Brain microvascular endothelial cell (primary cell): ENCODE measurements around the gene NADSYN1.
"Not testable (repeated sequence)": the region's sequence is repeated elsewhere in the genome, so short reads cannot be mapped to it uniquely, and the experiment has no call there.

Experiments
- DNase-seq: peaks from one replicate; pipeline ENCODE4 v3.0.0-alpha.2; 2020
- H3K27ac ChIP-seq: fragments of 250-450 bp; sonication (Bioruptor Pico); 2 replicates; pipeline ENCODE4 v1.5.1; 2020; ENCODE audit warnings: mild to moderate bottlenecking, moderate library complexity
- H3K27me3 ChIP-seq: fragments of 250-450 bp; sonication (Bioruptor Pico); replicated peaks from 2 replicates; pipeline ENCODE4 v1.5.1; 2020; ENCODE audit warnings: mild to moderate bottlenecking
- H3K36me3 ChIP-seq: fragments of 250-450 bp; sonication (Bioruptor Pico); replicated peaks from 2 replicates; pipeline ENCODE4 v1.5.1; 2020; ENCODE audit warnings: mild to moderate bottlenecking
- H3K4me3 ChIP-seq: 2 replicates; pipeline ENCODE4 v1.5.1; 2011; ENCODE audit warnings: low read depth, mild to moderate bottlenecking, control low read depth, low read length, moderate library complexity
- in situ Hi-C: cut with HindIII; loops from 2 replicates; pipeline ENCODE4 v1.10.0; 2017; ENCODE audit warnings: low sequenced_read_pairs, low pct_ligation_motif_present
- TF ChIP-seq, protein P1 (sequence below): IDR thresholded peaks from 2 replicates; pipeline ENCODE4 v1.5.1; 2011; ENCODE audit warnings: low read depth, mild to moderate bottlenecking, moderate library complexity, low read length, control low read depth, inconsistent platforms; ENCODE audit errors: missing control alignments

NADSYN1 gene

DNA sequence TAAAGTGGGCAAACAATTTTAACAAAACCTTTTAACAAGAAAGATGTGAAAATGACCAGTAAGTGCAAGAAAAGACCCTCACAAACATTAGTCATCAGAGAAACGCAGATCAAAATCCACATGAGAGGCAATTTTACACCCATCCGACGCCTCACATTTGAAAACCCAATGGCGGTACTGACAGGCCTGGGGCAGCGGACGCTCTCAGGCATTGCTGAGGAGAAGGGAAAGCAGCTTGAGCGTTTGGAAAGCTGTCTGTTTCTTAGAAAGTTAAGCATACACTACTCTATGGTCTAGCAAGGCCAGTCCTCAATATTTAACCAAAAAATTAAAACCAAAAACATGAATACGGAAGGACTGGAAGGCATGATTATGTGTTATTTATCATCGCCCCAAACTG lies 82.8 kb downstream of the NADSYN1 start:
- no peak for DNase-seq
- in situ Hi-C loops: no loop called here
- no peaks in the 10 kb centered on the region for H3K27me3 ChIP-seq
- H3K36me3 ChIP-seq: no peaks in the 10 kb centered on the region
- TF ChIP-seq, protein P1, sequence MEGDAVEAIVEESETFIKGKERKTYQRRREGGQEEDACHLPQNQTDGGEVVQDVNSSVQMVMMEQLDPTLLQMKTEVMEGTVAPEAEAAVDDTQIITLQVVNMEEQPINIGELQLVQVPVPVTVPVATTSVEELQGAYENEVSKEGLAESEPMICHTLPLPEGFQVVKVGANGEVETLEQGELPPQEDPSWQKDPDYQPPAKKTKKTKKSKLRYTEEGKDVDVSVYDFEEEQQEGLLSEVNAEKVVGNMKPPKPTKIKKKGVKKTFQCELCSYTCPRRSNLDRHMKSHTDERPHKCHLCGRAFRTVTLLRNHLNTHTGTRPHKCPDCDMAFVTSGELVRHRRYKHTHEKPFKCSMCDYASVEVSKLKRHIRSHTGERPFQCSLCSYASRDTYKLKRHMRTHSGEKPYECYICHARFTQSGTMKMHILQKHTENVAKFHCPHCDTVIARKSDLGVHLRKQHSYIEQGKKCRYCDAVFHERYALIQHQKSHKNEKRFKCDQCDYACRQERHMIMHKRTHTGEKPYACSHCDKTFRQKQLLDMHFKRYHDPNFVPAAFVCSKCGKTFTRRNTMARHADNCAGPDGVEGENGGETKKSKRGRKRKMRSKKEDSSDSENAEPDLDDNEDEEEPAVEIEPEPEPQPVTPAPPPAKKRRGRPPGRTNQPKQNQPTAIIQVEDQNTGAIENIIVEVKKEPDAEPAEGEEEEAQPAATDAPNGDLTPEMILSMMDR: no peak
- no peak overlapping the region for H3K27ac ChIP-seq
- no peak overlapping the region for H3K4me3 ChIP-seq

DNA sequence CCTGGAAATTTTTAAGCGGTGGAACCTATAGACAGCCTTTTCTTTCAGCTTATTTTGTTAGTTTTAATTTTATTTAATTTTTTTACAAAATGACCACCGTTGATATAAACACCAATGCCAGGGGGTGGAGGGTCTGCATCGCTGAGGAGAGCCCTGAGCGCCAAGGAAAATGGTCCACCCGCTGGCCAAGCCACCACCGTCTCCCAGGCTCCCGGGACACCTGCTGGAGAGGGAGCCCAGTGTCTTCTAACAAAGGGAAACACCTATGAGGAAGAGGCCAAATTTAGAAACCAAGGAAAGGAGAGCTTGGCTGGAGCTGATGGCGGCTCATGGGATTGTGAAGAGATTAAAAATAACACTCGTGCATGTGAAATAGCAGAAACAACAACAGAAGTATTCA lies 84.5 kb downstream of the NADSYN1 start:
- Histone ChIP-seq H3K4me3 (no peak overlapping the region), H3K36me3 (no peaks in the 10 kb centered on the region), H3K27me3 (no peaks in the 10 kb centered on the region), H3K27ac (no peak overlapping the region)
- DNase-seq: no peak
- TF ChIP-seq, protein P1: no peak
- in situ Hi-C loops: no loop called here

GRCh38 chr11:71537977-71538665 lies 85.1 kb downstream of the NADSYN1 start, which contains the start of gene KRTAP5-8:
Gene KRTAP5-8 (plus strand): TSS chr11:71538025. CDS start chr11:71538056, 31 bp downstream.
- in situ Hi-C loops, H3K36me3 ChIP-seq, H3K4me3 ChIP-seq, H3K27me3 ChIP-seq, DNase-seq, H3K27ac ChIP-seq: not testable (repeated sequence)

- in situ Hi-C loops: no loop called here
- no peak overlapping the region for H3K27ac ChIP-seq
These were observed 85.6 kb downstream of the NADSYN1 start for GRCh38 chr11:71538666-71538990.

DNA sequence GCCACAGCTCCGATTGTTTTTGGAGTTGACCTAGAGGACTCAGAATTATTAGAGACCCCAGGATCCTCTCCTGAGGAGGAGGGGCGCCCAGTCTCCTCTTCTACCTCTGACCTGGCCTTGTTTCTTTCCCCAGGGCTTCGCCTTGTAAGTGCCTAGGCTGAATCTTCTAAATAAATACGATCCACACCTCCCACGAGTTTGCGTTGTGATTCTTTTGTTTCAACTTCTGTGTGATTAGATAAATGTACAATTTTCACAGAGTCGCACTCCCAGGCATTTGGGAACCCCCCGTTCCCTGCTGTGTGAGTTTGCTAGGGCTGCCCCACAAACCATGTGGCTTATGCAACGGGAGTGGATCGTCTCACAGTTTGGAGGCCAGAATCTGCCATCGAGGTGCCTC lies 86.0 kb downstream of the NADSYN1 start:
- H3K27ac ChIP-seq: no peak overlapping the region

More at GRCh38 chr11:71538666-71538990, 85.6 kb downstream of the NADSYN1 start:
- no peak for DNase-seq
- H3K27me3 ChIP-seq: no peaks in the 10 kb centered on the region
- TF ChIP-seq, protein P1: no peak
- no peaks in the 10 kb centered on the region for H3K36me3 ChIP-seq
- H3K4me3 ChIP-seq: no peak overlapping the region

DNA sequence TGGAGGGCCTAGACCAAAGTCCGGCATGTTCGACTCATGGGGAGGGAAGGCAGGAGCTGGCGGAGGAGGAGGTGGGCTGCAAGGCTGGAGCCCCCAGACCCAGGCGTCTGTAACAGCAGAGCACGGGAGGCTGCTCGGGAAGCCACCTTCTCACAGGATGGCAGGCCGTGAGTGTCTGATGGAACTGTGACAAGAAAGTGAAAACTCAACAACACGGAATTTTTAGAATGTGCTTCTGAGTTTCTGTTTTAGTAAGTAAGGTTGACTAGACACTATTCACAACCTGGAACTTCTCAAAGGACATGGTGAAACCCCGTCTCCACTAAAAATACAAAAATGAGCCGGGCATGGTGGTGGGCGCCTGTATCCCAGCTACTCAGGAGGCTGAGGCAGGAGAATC lies 87.0 kb downstream of the NADSYN1 start:
- in situ Hi-C loops, DNase-seq, H3K27me3 ChIP-seq, H3K36me3 ChIP-seq, H3K4me3 ChIP-seq, H3K27ac ChIP-seq: not testable (repeated sequence)

More for the DNA sequence above, 86.0 kb downstream of the NADSYN1 start:
- TF ChIP-seq, protein P1: no peak
- DNase-seq: no peak
- H3K27me3 ChIP-seq: no peaks in the 10 kb centered on the region
- in situ Hi-C loops: no loop called here
- H3K36me3 ChIP-seq: no peaks in the 10 kb centered on the region
- H3K4me3 ChIP-seq: no peak overlapping the region

GRCh38 chr11:71540521-71541304 lies 87.7 kb downstream of the NADSYN1 start:
- H3K27ac ChIP-seq, in situ Hi-C loops, H3K36me3 ChIP-seq, DNase-seq, H3K27me3 ChIP-seq, H3K4me3 ChIP-seq: not testable (repeated sequence)
